Lower leg skin (tissue), 4 donors: ENCODE results near the gene DGLUCY. TPM values are rescaled to one million over a fixed set of nuclear protein-coding genes. Genes with fewer than 3 reads are reported as not detected.

Experiments
- DNase-seq, 2 donors: peaks; one replicate each; pipeline ENCODE4 v3.0.0-alpha.2; 2019; ENCODE audit warnings: low spot score in 2 of 2
- H3K4me3 ChIP-seq: fragments of 200-600 bp; sonication (generic); 2 replicates; pipeline ENCODE4 v1.5.1; 2017; ENCODE audit warnings: mild to moderate bottlenecking, low read depth; ENCODE audit not compliant: poor library complexity, severe bottlenecking
- CTCF ChIP-seq, 3 donors: fragments of 450-650 bp; IDR thresholded peaks; one replicate each; pipeline ENCODE4 v1.5.1; 2016; ENCODE audit warnings: antibody characterized with exemption in 3 of 3, mild to moderate bottlenecking in 3 of 3, moderate library complexity in 2 of 3
- POLR2A ChIP-seq, 2 donors: fragments of 450-650 bp; IDR thresholded peaks; one replicate each; pipeline ENCODE4 v1.6.1; 2016 to 2017; ENCODE audit warnings: antibody characterized with exemption in 2 of 2, mild to moderate bottlenecking in 1 of 2, moderate library complexity in 1 of 2
- WGBS, 2 donors: methylation state at CpG; one replicate each; pipeline ENCODE4 v1.1.5; 2018; 5-methylcytosine and 5-hydroxymethylcytosine counted together
- intact Hi-C: fragments of 100-400 bp; cut with DNase I; formaldehyde crosslinking; loops from one replicate; pipeline ENCODE4 v1.15.0; 2023; ENCODE audit warnings: low total_unique reads
- total RNA-seq, 4 donors: library from RNA; depleted of rRNA; stranded (reverse); fragments of >200 nt; gene quantifications; one replicate each; pipeline ENCODE4 v1.1.0, GENCODE V29; 2016

The DGLUCY gene
- total RNA-seq, 4 donors from 2014 or later = 27.8 to 65.0 (median 61.3) TPM

- no peak overlapping the region for H3K4me3 ChIP-seq
- 80 to 86% methylated on average over 3 of the region's 3 CpGs for WGBS, 2 donors
- intact Hi-C loops = no loop called here
- no peak for DNase-seq
- no peak for TF ChIP-seq POLR2A (IDR thresholded peaks at IDR 0.05)
- TF ChIP-seq CTCF (IDR thresholded peaks at IDR 0.05) = no peak
Observed at GRCh38 chr14:91254461-91254860, 140.6 kb downstream of the DGLUCY start.

GRCh38 chr14:91255026-91255695, 141.3 kb downstream of the DGLUCY start:
- TF ChIP-seq POLR2A (IDR thresholded peaks at IDR 0.05) (no peak), CTCF (IDR thresholded peaks at IDR 0.05) (no peak)
- intact Hi-C loops = no loop called here
- no peak overlapping the region for H3K4me3 ChIP-seq
- no peak for DNase-seq
- 65 to 77% methylated on average over 9 of the region's 9 CpGs for WGBS, 2 donors

DNA sequence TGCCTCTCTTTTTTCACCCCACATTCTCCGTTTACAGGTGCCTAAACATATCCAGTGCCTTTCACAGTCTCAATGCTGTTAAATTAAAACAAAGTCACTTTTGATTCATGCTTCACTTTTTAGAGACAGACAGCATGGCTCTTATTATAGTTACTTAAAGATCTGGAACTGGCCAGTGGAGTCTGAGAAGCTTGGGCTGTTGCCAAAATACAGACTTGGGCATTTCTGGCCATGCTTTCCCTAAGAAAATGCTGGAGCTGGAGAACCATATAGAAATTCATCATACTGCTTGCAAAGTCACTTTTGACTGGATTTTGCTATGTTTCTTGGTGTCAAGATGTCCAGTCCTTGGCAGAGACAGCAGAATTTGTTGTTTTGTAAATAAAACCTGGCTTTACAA, 142.8 kb downstream of the DGLUCY start:
- TF ChIP-seq POLR2A (IDR thresholded peaks at IDR 0.05) (no peak), CTCF (IDR thresholded peaks at IDR 0.05) (no peak)
- intact Hi-C loops = no loop called here
- WGBS, 2 donors = 74 to 100% methylated on average over 1 of the region's 1 CpG
- no peak for DNase-seq
- H3K4me3 ChIP-seq = no peak overlapping the region

DNA sequence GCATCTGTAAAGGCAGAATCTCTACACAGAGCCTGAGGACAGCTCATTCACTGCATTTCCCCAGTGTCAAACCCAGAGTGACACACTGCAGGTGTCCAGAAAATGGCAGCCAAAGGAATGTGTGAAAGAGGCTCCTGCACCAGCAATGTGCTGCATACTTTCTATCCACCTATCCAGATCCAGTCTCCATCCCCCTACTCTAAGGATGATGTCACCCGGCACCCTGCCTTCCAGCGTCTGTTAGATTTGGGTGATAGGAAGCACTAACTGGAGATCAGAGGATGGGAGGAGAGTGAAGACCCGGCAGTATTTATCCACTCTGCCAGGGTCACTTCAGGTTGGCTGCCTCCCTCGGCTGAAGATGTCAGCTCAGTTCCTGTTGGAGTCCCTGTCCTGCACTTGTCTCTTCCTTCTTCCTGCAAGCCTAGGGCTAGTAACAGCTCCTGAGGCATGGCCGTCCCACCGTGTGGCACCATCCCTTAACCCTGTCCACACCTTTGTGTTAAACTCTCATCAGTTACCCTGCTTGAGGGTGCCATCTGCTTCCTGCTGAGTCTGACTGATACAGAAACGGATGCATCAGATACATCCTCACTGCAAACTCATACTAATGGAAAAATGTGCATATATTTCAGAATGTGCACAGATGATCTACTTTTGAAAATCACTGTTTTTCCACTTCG, 143.6 kb downstream of the DGLUCY start:
- intact Hi-C loops = no loop called here
- no peak for DNase-seq
- H3K4me3 ChIP-seq = no peak overlapping the region
- TF ChIP-seq CTCF (IDR thresholded peaks at IDR 0.05) (no peak), POLR2A (IDR thresholded peaks at IDR 0.05) (no peak)
- 54 to 57% methylated on average over 8 of the region's 8 CpGs for WGBS, 2 donors

DNA sequence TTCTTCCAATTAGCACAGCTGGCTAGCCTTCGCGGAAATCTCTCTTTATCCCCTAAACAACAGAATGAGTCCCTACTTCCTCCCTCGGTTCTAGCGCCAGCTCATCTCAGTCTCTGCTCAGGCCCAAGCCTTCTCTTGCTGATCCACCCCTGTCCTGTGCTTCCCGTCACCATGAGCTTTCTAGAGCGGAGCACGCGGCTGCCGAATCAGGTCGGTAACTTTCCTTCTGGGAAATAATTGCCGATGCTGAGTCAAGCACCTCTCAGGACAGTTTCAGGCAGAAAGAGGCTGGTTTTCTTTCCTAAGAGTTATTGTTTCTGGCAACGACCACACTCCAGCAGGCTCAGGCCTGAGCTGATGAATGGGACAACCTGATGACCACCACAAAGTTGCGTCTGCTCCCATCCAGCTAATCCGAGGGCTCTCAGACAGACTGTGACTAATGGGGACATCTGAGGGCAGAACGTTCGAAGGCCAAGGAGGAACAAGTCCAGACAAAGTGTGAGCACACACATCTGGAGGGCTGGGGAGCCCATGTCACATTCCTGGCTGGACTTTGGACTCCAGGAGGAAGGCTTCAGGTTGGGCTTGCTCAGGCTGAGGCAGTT, 144.2 kb downstream of the DGLUCY start:
- no peak overlapping the region for H3K4me3 ChIP-seq
- 26 to 52% methylated on average over 16 of the region's 16 CpGs for WGBS, 2 donors
- no peak for DNase-seq
- TF ChIP-seq POLR2A (IDR thresholded peaks at IDR 0.05) = no peak
- no peak for TF ChIP-seq CTCF (IDR thresholded peaks at IDR 0.05)
- intact Hi-C loops = no loop called here
